Neutrophil (primary cell): ENCODE data around the gene ANKRD11.
A peak's percentile ranks its signal among the peaks of the same experiment; 100 is the strongest.

ENCODE experiments used
- H3K27ac ChIP-seq: fragments of 200-600 bp; sonication (generic); 2 replicates; pipeline ENCODE4 v1.5.1; 2016; ENCODE audit warnings: mild to moderate bottlenecking, moderate library complexity
- H3K27me3 ChIP-seq: fragments of 200-600 bp; sonication (generic); 2 replicates; pipeline ENCODE4 v1.6.0; 2016; ENCODE audit warnings: mild to moderate bottlenecking
- H3K36me3 ChIP-seq: fragments of 200-600 bp; sonication (generic); 2 replicates; pipeline ENCODE4 v1.5.1; 2017
- H3K4me1 ChIP-seq, 2 experiments: fragments of 200-600 bp in 1 of 2; sonication (generic) in 1 of 2; 1 replicate in 1 of 2; 2 replicates in 1 of 2; pipeline versions ENCODE4 v1.5.1 to v1.6.1; 2013 to 2016; ENCODE audit warnings: low read depth in 1 of 2, low read length in 1 of 2, mild to moderate bottlenecking in 1 of 2, moderate library complexity in 1 of 2; ENCODE audit not compliant: control insufficient read depth in 1 of 2, insufficient read depth in 1 of 2
- H3K4me3 ChIP-seq, 2 experiments: fragments of 200-600 bp in 1 of 2; sonication (generic) in 1 of 2; 1 replicate in 1 of 2; 2 replicates in 1 of 2; pipeline ENCODE4 v1.5.1; 2013 to 2016; ENCODE audit warnings: low read depth in 1 of 2, low read length in 1 of 2, mild to moderate bottlenecking in 1 of 2, moderate library complexity in 1 of 2
- H3K9me3 ChIP-seq: fragments of 200-600 bp; sonication (generic); 2 replicates; pipeline ENCODE4 v1.5.1; 2016
- CTCF ChIP-seq: fragments of 200-600 bp; sonication (generic); IDR thresholded peaks from 2 replicates; pipeline ENCODE4 v1.5.1; 2016; ENCODE audit warnings: antibody characterized with exemption

ANKRD11 gene

DNA sequence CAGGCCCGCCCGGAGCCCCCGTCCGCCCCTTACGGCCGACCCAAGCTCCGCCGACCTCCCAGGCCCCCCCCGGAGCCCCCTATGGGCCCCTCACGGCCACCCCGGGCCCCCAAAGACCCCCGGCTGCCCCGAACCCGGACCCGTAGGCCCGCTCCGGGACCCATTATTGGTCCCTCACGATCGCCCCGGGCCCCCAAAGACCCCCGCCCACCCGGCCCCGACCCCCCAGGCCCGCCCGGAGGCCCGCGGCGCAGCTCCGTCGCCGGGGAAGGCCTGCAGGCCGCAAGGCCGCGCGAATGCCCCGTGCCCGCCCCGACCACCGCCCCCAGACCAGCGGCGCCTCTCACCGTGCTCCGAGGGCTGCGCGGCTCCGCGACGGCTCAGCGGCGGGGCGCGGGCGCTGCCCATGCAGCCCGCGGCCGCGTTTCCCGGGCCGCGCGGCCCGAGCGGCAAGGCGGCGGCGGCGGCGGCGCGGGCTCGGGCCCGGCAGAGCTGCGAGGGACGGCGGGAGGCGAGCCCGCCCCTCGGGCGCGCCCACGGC is 393 bp downstream of the ANKRD11 start:
- Histone ChIP-seq H3K4me1 (peaks cover 57 to 61% of the 10 kb centered on the region in 2 experiments), H3K27ac (peak overlapping the region; percentile 99), H3K27me3 (no peaks in the 10 kb centered on the region), H3K36me3 (peaks cover 12% of the 10 kb centered on the region), H3K4me3 (peak overlapping the region; percentile 94 to 97), H3K9me3 (no peaks in the 10 kb centered on the region)
- TF ChIP-seq CTCF, result no peak

DNA sequence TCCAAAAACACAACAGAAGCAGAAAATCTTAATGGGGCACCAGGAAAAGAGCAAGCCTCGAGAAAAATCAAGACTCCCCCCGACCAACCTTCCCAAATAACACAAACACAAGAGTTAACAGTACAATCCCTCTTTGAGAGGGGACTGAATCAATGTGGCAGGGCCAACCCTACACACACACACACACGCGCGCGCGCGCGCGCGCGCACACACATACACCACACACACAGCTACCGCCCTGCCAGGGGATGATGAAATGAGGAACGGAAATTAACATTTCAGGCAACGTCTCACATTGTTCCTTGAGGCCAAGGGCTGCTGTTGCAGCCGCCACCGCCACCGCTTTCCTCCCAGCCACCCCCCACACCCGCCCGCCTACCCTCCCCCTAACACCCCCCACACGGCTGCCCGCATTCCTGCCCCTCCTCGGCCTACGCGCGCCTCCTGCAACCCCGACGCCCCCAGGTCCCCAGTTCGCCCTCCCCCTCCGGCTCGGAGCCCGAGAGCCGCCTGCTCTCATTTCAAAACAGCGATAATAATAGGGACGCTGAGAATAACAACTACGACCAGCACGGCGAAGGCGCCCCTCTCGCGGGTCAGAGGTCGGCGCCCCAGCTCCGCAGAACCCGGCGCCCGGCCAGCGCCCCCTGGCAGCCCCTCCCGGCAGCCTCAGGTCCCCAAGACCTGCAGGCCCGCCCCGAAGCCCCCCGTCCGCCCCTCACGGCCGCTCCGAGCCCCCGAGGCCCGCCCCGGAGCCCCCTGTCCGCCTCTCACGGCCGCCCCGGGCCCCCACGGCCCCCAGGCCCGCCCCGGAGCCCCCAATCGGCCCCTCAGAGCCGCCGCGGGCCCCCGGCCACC is 1.1 kb downstream of the ANKRD11 start:
- peak overlapping the region; percentile 76 to 78 for H3K4me3 ChIP-seq
- H3K36me3 ChIP-seq, result peaks cover 7% of the 10 kb centered on the region
- peak overlapping the region; percentile 99 for H3K27ac ChIP-seq
- TF ChIP-seq CTCF, result peak; percentile 89
- peaks cover 64 to 68% of the 10 kb centered on the region in 2 experiments for H3K4me1 ChIP-seq
- H3K27me3 ChIP-seq, result no peaks in the 10 kb centered on the region
- no peaks in the 10 kb centered on the region for H3K9me3 ChIP-seq

DNA sequence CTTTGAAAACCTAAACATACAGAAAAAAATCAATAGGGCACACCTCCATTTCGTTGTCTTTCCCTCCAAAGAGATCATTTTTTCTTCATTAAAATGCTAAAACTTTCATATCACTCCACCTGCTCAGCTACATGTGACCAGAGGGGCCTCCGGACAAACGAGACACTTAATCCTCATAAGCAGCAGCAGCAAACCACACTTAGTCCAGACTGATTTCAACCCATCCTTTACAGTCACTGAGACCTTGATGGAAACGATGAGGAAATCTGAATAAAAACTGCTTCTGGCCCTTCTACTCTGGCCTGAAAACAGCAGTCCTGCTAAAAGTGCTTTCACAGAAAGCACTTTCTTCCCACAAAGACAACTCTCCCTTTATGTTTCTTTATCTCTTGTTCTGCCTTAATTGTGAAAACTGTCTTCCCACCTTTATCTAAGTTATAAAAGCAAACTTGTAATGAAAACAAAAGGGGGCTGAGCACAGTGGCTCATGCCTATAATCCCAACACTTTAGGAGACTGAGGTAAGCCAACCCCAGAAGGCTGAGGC is 4.6 kb downstream of the ANKRD11 start:
- H3K27ac ChIP-seq, result peak overlapping the region; percentile 99
- no peaks in the 10 kb centered on the region for H3K9me3 ChIP-seq
- no peak for TF ChIP-seq CTCF
- H3K36me3 ChIP-seq, result no peaks in the 10 kb centered on the region
- no peak overlapping the region for H3K4me3 ChIP-seq
- H3K27me3 ChIP-seq, result no peaks in the 10 kb centered on the region
- peaks cover 71 to 74% of the 10 kb centered on the region in 2 experiments for H3K4me1 ChIP-seq

GRCh38 chr16:89484923-89485679 is 5.3 kb downstream of the ANKRD11 start:
- Histone ChIP-seq H3K27ac (peak overlapping the region; percentile 99), H3K9me3 (no peaks in the 10 kb centered on the region), H3K36me3 (no peaks in the 10 kb centered on the region), H3K4me1 (peaks cover 71 to 74% of the 10 kb centered on the region in 2 experiments), H3K27me3 (no peaks in the 10 kb centered on the region), H3K4me3 (no peak overlapping the region)
- TF ChIP-seq CTCF, result no peak

DNA sequence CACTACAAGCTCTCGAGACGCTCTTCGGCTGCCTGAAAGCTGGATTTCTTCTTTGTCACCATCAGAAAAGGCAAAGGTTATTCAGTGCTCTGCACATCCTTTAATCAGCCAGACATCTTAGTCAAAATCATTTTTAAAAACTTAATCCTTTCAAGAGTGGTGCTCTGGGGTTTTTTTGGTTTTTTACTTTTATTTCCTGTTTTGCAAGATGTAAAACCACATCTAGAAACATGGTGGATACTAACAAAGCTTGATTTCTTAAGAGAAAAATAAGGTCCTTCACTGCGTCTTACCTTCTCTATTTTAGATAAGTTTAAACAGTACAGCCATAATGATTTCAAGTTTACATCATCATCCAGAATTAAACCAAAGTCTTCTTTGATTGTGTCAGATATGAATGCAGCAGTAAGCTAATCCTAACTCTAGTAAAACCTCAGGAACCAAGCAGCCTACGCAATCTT is 6.3 kb downstream of the ANKRD11 start:
- H3K9me3 ChIP-seq, result no peaks in the 10 kb centered on the region
- H3K4me3 ChIP-seq, result no peak overlapping the region
- no peak for TF ChIP-seq CTCF
- H3K27me3 ChIP-seq, result no peaks in the 10 kb centered on the region
- no peaks in the 10 kb centered on the region for H3K36me3 ChIP-seq
- H3K4me1 ChIP-seq, result peaks cover 71 to 72% of the 10 kb centered on the region in 2 experiments
- H3K27ac ChIP-seq, result peak overlapping the region; percentile 99
